ENCODE measurements around the gene MPC1.
A peak's percentile ranks its signal among the peaks of the same experiment; 100 is the strongest.

MPC1 gene

DNA sequence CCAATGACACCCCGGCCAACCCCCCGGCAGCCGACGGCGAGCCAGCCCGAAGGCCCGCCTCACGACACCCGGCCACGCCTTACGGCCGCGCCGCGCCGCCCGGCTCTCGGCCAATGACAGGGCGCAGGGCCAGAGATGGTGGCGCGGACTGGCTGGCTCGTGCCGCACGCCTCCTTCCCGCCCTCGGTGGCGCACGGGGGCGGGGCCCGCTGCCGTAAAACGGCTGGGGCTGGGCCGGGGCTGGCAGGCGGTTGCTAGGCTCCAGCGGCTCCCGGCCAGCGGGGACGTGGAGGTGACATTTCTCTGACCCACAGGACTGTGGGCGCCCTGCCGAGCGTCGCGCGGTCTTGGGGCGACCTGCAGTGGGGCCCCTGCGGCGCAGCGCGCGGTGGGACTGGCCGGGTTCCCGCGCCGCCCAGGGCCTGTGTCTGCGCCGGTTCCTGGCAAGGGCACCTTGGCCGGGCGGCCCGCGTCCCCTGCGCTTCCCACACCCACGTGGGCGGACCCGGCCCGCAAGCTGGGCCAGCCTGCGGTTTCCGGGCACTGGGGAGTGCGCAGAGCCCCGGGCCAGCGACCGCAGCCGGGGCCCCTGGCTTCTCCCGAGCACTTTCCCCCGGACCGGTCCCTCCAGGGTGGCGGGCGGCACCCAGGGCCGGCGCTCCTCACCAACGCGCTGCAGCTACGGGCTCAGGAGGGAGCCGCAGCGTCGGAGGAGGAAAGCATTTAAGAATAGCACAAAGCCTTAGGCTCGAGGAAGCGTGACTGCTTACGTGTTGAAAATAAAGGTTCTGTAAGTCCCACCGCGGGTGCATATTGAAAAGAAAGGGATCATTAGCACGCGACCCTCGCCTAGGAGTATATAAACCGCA is at the start of gene MPC1:
TSS of gene MPC1 (minus strand) at position 8 of the 869 bp plus-strand sequence. CDS start 64 bp downstream, outside the sequence.
- DNase-seq, result peak; percentile 98

DNA sequence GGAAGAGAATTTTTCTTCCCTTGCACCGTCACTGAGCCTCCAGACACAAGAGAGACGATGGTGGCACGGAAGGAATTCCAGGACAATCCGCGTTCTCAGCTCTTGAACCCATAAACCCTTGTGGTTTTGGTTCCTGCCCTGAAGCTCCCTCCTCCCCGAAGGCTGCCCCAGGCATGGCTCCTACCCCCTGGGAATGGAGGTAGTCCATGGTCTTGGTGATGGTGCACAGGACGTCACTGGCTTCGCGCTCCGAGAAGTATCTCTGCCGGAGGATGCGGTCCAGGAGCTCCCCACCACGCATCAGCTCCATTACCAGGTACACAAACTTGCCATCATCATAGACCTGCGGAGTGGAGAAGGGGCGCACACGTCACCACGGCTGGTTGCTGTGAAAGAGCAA is 47.5 kb upstream of the MPC1 start:
- DNase-seq, result no peak

DNA sequence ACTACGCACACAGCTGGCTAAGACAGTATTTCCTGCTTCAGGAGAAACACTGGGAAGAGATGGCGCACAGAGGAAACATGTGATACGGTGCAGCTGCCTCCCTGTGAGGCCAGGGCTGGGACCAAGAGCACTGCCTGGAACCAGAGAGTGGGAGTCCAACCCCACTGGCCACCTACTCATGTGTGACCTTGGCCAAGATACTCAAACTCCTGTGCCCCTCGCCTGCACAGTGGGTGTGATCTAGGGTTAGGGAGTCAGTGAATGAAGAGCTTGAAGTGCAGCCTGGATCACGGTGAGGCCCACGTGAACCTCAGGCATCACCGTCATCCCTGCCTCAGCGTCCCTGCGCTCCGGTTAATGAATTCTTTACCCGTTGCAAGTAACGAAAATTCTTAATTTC is 41.7 kb upstream of the MPC1 start:
- no peak for DNase-seq

DNA sequence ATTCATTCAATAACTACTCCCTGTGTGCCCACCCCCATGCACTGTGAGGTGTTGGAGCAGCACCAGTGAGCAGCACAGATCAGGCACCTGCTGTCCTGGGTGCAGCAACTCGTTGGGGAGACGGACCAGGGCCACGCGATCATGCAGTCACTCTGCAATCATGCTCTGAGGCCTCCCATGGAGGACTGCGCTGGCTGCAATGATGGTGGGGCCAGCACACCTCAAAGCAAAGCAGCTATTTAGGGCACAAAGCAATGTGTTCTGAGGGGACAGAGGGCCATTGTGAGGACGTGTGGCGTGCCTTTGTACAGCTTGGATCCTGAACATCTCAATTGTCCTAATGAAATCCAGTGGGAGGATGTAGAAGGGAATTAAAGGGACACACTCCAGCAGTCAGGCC is 41.0 kb upstream of the MPC1 start:
- DNase-seq, result no peak

DNA sequence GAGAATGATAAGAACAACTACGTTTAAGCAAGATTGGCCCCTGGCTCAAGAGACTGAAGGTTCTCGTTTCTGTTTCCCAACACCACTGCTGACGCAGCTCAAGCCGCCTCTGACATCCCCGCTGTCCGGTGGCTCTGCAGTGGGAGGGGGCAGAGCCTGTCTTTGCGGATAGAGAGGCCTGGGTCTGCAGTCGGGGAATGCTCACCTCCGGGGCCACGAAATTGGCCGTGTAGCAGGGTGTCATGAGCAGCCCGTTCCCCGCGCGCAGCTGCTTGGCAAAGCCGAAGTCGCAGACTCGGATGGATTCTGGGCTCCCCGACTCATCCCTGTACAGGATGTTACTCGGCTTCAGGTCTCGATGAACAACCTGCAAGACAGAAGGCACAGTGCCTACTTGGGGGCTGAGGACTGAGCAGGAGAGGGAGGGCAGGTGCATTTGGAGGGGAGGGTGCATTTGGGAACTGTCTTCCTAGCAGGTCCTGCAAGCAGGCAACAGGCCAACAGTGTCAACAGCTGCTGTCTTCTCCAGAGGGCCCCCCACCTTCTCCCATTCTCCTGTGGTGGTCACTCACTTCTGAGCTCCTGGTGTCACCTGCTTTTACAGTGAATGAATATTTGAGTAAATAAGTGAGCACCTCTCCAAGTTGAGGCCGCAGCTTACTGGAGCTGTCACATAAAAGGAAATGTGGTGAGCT is 40.5 kb upstream of the MPC1 start:
- no peak for DNase-seq

DNA sequence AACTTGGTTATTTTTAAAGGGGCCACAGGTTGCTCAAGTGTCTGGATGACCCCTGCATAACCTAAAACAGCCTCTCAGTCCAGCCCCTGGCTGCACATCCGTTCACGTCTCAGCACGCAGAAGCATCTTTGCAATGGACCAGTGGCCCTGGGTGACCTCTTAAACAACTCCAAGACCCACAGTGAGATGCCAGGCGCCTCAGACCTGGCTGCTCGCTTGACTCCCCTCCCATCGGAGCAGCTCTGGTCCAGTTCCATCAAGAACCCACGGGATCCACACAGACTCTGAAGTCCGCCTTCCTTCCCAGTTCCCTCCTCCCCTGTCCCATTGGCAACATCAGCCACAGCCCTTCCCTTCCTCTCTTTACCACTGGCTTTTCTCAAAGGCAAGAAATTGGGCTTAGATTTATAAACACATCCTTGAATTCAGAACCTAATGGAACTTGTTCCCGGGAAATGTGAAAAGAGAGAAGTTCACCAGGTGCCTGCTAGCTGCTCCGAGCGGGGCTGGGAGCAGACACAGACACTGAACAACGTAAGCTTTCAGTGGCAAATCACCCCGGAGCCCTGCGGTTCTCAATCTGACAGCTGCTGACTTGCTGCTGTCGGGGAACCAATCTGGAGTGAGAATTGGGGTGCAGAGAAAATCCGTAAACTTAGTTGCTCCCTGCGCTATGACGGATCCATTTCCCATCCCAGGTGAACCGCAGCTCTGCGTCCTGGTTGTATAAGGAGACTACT is 39.6 kb upstream of the MPC1 start:
- no peak for DNase-seq

DNA sequence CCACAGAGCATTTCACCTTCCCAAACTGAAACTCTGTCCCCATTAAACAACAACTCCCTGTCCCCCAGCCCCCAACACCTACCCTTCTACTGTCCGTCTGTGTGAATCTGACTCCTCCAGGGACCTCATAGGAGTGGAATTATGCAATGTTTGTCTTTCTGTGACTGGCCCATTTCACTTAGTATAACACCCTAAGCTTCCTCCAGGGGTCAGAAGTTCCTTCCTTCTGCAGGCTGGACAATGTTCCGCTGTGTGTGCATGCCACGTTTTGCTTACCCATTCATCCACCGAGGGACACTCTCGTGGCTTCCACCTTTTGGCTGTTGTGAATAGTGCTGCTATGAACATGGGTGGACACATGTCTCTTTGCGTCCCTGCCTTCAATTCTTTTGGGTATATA is 37.6 kb upstream of the MPC1 start:
- DNase-seq, result no peak

DNA sequence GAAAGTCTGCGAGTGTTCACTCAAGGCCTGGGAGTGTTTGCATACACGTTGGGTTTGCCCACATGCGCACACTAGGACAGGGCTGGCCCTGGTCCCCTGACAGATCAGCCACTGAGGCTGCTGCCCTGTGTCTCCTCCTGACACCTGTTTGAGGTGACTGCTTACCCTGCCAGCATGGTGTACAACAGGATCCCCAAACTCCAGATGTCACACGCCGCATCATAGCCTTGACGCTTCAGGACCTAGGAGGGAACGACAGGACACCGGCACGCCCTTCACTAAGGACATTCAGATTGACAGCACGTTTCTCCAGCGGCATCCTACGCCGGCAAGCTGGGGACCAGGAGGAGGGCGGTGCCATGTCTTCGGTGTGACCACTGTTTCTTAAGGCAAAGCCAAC is 37.0 kb upstream of the MPC1 start:
- DNase-seq, result no peak

DNA sequence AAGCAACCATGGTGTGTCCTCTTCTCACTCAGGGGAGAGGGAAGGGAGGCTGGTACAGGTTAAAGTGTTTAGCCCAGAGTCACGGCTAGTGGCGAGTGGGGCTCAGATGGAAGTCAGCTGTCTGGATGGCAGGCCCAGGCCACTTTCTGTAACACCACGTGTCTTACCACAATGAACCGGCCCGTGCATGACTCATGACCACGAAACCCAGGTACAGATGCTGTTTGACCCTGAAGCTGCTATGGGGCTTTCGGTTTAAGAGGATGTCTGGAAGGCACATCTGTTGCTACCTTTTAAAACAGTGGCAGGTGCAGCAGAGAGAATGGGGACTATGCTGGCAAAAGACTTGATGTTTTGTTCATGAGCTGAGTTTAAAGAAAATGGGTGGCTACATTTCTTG is 36.5 kb upstream of the MPC1 start:
- DNase-seq, result no peak

DNA sequence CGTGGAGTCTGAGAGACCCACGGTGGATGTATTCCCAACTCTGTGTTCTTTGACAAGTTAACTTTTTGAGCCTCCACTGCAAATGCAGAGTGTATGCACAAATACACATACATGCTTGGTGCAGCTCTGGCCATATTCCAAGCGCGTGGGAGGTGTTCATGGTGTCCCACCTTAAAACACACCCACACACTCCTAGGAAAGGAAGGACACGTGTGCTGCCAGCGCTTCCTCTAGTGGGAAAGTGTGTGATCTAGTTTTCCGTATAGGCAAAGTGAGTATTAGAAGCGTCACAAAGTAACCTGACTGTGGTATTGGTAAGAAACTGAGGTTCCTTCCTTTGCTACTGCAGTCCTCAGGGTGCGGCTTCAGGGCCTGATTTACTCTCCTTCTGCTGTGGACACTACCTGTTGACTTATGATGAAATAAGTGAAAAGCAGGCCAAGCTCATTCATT is 36.0 kb upstream of the MPC1 start:
- DNase-seq, result no peak

DNA sequence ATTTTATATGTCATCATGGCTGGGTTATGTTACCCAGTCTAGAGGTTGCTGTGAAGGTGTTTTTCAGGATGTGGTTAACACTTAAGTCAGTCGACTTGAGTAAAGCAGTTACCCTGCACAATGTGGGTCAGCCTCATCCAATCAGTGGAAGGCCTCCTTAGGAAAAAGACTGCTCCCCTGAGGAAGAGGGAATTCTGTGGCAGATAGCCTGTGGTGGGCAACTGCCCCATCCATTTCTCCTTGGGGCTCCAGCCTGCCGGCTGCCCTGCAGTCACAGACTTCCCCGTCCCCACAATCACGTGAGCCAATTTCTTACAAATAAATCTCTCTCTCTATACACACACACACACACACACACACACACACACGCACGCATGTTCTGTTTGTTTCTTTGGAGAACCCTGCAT is 34.5 kb upstream of the MPC1 start:
- DNase-seq, result no peak

DNA sequence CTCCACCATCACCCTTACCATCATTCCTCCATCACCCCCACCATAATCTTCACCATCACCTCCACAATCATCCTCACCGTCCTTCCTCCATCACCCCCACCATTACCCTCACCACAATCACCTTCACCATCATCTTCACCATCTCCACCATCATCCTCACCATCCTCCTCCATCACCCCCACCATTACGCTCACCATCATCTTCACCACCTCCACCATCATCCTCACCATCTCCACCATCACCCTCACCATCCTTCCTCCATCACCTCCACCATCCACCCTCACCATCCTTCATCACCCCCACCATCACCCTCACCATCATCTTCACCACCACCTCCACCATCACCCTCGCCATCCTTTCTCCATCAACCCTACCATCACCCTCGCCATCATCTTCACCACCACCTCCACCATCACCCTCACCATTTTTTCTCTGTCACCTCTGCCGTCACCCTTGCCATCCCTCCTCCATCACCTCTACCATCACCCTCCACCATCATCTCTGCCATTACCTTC is 33.1 kb upstream of the MPC1 start:
- DNase-seq, result no peak

DNA sequence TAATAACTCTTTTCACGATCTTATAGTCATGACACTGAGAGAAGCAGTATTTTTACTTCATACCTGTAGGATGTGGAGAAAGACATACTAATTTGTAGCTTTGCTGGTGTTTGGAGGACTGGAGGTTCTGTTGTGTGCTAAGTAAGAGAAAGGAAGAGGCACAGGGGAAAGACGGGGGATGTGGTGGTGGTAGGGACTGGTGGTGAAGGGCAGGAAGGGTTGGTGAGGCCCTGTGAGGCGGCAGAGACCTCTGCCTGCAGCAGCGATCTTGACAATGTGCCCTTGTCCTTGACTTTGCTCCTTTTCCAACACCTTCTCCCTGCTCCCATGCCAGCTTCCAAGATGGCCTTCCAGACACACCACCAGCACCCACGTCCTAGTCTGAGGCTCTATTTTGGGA is 32.6 kb upstream of the MPC1 start:
- no peak for DNase-seq

DNA sequence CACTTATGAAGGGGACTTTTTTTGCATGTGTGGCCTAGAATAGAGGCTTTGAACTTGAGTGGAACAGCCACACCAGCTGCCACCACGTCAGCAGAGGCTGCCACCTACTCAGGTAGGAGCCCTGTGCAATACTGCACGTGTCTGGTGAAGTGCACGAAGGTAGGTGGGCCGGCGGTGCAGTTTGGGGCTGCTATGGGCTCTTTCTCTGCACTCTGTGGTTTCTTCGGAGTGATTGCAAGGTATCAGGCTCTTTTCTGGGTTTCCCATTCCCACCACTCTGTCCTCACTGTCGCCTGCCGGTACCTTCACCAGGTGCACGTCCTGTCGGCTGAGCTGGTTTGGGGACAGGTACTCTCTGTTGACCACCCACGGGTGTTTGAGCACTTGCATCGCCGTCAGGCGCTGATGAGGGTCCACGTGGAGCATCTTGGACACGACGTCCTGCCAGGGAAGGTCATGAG is 30.8 kb upstream of the MPC1 start:
- DNase-seq, result no peak

DNA sequence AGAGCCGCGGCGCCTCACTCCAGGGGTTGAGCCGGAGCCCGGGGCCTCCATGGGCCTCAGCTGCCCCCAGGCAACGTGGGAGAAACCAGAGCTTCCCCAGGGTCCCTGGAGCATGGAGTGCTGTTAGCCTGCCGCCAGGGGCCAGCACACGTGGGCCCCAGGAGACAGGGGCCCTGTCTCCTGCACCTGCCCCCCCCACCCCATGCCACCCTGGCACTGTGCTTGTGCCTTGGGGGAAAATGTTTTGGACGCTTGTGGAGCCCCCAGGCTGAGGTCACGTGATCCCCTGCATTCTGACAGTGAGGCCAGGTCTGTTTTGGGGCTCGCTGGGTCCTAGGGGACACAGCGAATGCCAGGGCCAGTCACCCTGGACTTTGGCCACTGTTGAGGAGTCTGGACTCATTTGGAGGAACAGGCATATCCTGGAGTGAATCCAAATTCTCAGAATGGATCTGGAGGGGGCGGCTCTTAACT is 30.2 kb upstream of the MPC1 start:
- DNase-seq, result no peak

DNA sequence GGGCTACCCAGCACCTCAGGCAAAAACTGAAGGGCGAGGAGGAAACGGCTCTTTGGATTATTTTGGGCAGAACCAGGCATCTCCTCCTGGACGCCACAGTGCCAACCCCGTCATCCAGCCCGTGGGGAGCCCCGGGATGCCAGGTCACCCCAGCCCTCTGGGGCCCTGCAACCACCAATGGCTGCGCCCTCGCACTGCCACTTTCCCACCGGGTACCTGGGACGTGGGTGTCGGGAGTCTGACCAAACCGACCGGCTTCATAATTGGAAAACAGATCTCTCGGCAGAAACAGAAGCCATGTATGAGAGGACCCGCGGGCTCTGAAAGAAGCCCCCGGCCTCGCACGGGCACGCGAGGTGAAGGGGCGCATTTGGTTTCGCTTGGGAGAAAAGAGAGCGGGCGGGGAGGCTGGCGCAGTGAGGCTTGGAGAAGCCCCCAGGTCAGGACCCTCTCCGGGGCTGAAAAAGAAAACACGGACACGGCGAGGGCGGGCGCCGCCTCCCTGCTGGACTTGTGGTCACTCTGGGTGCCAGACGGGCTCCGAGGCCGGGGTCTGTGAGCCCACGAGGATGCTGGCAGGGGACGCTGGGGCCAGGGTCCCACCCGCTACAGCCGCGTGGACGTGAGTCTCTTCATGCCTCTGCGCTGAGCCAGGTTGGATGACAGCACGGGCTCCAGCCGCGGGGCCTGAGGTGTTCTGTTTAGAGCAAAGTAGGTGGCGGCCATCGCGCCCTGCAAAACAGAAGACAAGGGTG is 29.6 kb upstream of the MPC1 start:
- no peak for DNase-seq

DNA sequence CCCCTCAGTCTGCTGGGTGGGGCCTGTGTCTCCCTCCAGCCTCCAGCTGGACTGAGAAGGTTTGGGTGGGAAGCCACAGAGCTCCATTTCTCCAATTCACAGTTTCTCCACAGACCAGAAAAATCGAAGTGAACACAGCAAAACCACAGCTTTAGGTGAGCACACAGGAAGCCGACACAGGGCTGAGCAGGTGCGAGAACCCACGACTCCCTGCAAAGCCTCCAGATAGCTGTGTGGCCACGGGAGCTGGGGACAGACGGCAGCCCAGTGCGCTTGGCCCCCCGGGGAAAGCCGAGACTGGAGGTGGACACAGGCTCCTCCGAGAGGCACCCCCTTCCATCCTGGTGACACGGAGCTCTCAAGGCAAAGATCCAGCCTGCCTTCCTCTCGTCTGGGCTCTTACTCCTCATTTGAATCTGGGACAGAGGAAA is 29.0 kb upstream of the MPC1 start:
- no peak for DNase-seq

DNA sequence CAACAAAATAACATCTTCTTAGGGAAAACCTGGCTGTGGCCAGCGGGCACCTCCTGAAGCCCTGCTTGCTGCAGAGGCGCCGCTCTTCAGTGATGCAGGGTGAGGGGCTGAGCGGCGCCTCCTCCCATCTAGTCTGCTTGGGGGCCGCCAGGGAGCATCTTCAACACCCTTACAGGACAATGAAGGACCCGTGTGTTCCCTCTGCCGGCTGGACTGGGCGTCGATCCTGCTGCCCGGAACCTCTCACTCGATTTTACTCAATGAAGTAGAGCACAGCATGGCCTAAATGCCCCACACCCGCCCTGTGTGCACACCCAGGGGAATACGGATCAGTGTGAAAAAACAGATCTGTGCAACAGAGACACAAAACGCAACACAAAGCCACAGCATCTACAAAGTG is 28.5 kb upstream of the MPC1 start:
- DNase-seq, result no peak

DNA sequence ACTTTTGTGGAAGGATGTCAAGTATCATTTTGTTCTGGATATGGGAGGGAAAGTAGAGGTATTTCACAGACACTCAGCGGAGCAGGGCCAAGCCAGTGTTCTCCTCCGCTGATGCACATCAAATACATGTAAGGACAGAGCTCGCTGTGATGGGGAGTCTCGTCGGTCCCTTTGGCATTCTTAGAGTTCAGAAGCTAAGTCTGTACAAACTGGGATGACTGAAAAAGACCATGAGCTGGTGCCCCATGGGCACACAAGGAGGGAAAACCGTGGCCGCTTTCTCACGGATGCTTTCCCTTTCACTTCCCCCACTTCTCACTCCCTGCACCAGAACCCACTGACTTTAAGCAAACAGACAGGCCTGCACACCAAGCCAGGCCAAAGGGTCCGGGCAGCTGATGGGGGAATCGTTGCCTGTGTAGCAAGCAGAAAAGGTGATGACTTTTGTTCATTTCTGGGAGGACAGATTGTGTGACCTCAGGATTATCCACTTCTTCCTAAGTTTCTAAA is 27.7 kb upstream of the MPC1 start:
- DNase-seq, result no peak

DNA sequence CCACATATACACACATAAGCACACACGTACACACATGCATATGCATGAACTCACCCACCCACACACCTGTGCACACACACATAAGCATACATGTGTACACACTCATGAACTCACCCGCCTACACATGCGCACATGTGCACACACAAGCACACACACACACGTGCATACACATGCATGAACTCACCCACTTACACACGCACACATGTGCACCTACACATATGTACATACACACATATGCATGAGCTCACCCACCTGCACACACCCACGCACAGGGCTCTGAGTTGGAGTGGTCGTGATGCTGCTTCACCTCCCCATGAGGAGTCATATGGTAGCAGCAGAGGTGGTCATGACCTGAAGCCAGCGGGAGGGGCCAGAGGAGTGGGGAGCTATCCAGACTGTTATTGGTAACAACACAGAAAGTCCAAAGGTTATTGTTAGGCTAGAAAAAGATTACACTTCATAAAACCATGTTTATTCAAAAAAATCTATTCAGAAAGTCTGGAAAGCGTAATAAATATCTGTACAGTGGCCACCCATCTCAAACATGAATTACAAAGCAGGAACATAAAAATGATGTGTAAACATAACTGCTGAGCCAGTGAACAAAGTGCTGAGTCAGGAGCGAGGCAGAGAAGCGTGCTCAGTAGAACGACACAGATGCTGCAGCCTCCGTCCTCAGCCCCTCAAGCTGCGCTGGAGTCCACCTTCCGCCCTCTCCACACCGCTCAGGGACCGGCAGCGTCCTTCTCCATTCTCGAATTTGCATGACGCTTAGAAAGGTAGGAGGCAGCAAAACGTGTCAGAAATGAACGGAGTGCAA is 26.4 kb upstream of the MPC1 start:
- no peak for DNase-seq

DNA sequence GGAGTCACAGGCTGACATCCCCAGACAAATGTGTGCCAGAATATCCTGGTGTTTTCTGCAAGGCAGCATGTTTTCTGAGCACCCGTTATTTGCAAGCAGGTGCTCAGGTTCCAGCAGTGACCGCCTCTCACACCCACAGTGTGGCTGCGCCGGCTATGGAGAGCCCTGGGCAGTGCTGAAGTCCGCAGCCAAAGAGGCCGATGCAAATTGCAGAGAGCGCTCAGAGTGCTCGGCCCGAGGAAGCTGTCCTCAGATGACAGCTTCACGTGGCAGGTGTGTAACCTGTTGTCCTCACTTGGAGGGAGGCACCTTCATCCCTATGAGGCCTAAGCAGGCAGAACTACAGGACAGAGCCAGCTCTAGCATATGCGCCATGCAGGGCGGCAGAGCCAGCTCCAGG is 23.5 kb upstream of the MPC1 start:
- no peak for DNase-seq

Measured in right forelimb (tissue), 1 donor.